ENCODE data around the gene CWC25.
A peak's percentile ranks its signal among the peaks of the same experiment; 100 is the strongest.
"Not testable (repeated sequence)": the region's sequence is repeated elsewhere in the genome, so short reads cannot be mapped to it uniquely, and the experiment has no call there.

Gene CWC25

GRCh38 chr17:38852771-38853291 lies 27.7 kb upstream of the CWC25 start:
- no peak for DNase-seq

GRCh38 chr17:38851434-38851833 lies 26.3 kb upstream of the CWC25 start:
- DNase-seq, result no peak

GRCh38 chr17:38850374-38850773 lies 25.3 kb upstream of the CWC25 start:
- no peak for DNase-seq

- DNase-seq, result no peak
Measured at GRCh38 chr17:38848939-38849605, 24.0 kb upstream of the CWC25 start.

GRCh38 chr17:38848557-38848891 lies 23.4 kb upstream of the CWC25 start:
- DNase-seq, result no peak

- DNase-seq, result peak; percentile 6
Measured at GRCh38 chr17:38844261-38844757, 19.2 kb upstream of the CWC25 start.

GRCh38 chr17:38825762-38826247 lies 684 bp upstream of the CWC25 start:
- no peak for DNase-seq

GRCh38 chr17:38815576-38816193 lies 9.4 kb downstream of the CWC25 start:
- DNase-seq, result no peak

- no peak for DNase-seq
Measured at GRCh38 chr17:38809828-38810227, 15.3 kb downstream of the CWC25 start.

GRCh38 chr17:38800237-38800760 lies 24.8 kb downstream of the CWC25 start:
- no peak for DNase-seq

- peak; percentile 99 for DNase-seq
Measured at GRCh38 chr17:38799501-38800236, 25.5 kb downstream of the CWC25 start, which contains the start of gene PIP4K2B. PIP4K2B (minus strand) TSS chr17:38799556; CDS start chr17:38799424, 132 bp downstream.

GRCh38 chr17:38798614-38799500 lies 26.3 kb downstream of the CWC25 start:
- peak; percentile 55 for DNase-seq

GRCh38 chr17:38797828-38798227 lies 27.3 kb downstream of the CWC25 start:
- DNase-seq, result no peak

GRCh38 chr17:38797158-38797490 lies 28.0 kb downstream of the CWC25 start:
- DNase-seq, result no peak

GRCh38 chr17:38796451-38797157 lies 28.5 kb downstream of the CWC25 start:
- DNase-seq, result no peak

- no peak for DNase-seq
Measured at GRCh38 chr17:38794221-38794620, 30.9 kb downstream of the CWC25 start.

GRCh38 chr17:38791162-38791561 lies 34.0 kb downstream of the CWC25 start:
- DNase-seq, result no peak

- DNase-seq, result not testable (repeated sequence)
Measured at GRCh38 chr17:38790148-38790707, 34.9 kb downstream of the CWC25 start.

- DNase-seq, result no peak
Measured at GRCh38 chr17:38789185-38789584, 35.9 kb downstream of the CWC25 start.

- not testable (repeated sequence) for DNase-seq
Measured at GRCh38 chr17:38787999-38788398, 37.1 kb downstream of the CWC25 start.

GRCh38 chr17:38786372-38786771 lies 38.7 kb downstream of the CWC25 start:
- DNase-seq, result no peak

All from NCI-H146 (cell line).